OCI-M2 (cell line): ENCODE data around the gene GRAMD4.

Experiments
- DNase-seq: peaks from one replicate; lab custom pipeline; 2025; ENCODE audit not compliant: unreplicated experiment; lab: John Stamatoyannopoulos, UW

Gene GRAMD4

GRCh38 chr22:46653596-46653995 is 33.4 kb downstream of the GRAMD4 start:
- DNase-seq: no peak

- DNase-seq: no peak
Observed at GRCh38 chr22:46654426-46654825, 34.2 kb downstream of the GRAMD4 start.

- DNase-seq: no peak
Observed at GRCh38 chr22:46654927-46655595, 34.9 kb downstream of the GRAMD4 start.

GRCh38 chr22:46655861-46656608 is 35.8 kb downstream of the GRAMD4 start:
- DNase-seq: no peak

- DNase-seq: no peak
Observed at GRCh38 chr22:46656856-46657654, 36.9 kb downstream of the GRAMD4 start.

- DNase-seq: no peak
Observed at GRCh38 chr22:46657655-46657953, 37.4 kb downstream of the GRAMD4 start.

GRCh38 chr22:46657996-46658947 is 38.1 kb downstream of the GRAMD4 start:
- DNase-seq: no peak

GRCh38 chr22:46659059-46659790 is 39.0 kb downstream of the GRAMD4 start:
- no peak for DNase-seq

- DNase-seq: no peak
Observed at GRCh38 chr22:46659791-46660186, 39.6 kb downstream of the GRAMD4 start.

- no peak for DNase-seq
Observed at GRCh38 chr22:46660604-46661201, 40.5 kb downstream of the GRAMD4 start.

GRCh38 chr22:46661221-46661851 is 41.1 kb downstream of the GRAMD4 start:
- DNase-seq: no peak

GRCh38 chr22:46662226-46662625 is 42.0 kb downstream of the GRAMD4 start:
- no peak for DNase-seq

GRCh38 chr22:46663001-46663400 is 42.8 kb downstream of the GRAMD4 start:
- DNase-seq: no peak

GRCh38 chr22:46663436-46664100 is 43.4 kb downstream of the GRAMD4 start:
- DNase-seq: no peak

- no peak for DNase-seq
Observed at GRCh38 chr22:46664301-46664855, 44.2 kb downstream of the GRAMD4 start.

- DNase-seq: no peak
Observed at GRCh38 chr22:46665151-46665695, 45.0 kb downstream of the GRAMD4 start.

- DNase-seq: no peak
Observed at GRCh38 chr22:46665751-46666280, 45.6 kb downstream of the GRAMD4 start.
